Body of pancreas (tissue), 4 donors: ENCODE results near the gene YIF1B. TPM values are rescaled to one million over a fixed set of nuclear protein-coding genes. Genes with fewer than 3 reads are reported as not detected.

Source experiments
- ATAC-seq: fragments of 150-250 bp; one replicate; pipeline ENCODE4 v1.9.1; 2016
- DNase-seq, 4 donors: peaks; one replicate each; pipeline ENCODE4 v3.0.0-alpha.2; 2019
- H3K27ac ChIP-seq, 4 donors: fragments of 200-600 bp; sonication (generic); 1 replicate in 3 of 4; 2 replicates in 1 of 4; pipeline versions ENCODE4 v1.5.1 to v1.6.1; 2016 to 2019; ENCODE audit warnings: mild to moderate bottlenecking in 1 of 4, mixed read lengths in 1 of 4, moderate library complexity in 1 of 4
- H3K27me3 ChIP-seq, 2 donors: fragments of 200-600 bp; sonication (generic); one replicate each; pipeline ENCODE4 v1.6.0; 2016; ENCODE audit warnings: mild to moderate bottlenecking in 1 of 2
- H3K36me3 ChIP-seq, 2 donors: fragments of 200-600 bp; sonication (generic); replicated peaks in 1 of 2; 2 replicates each; pipeline ENCODE4 v1.5.1; 2016; ENCODE audit warnings: low read depth in 2 of 2; ENCODE audit not compliant: insufficient read depth in 1 of 2
- H3K4me1 ChIP-seq: fragments of 200-600 bp; sonication (generic); one replicate; pipeline ENCODE4 v1.6.0; 2016
- H3K4me3 ChIP-seq, 2 donors: fragments of 200-600 bp; sonication (generic); 1 replicate in 1 of 2; 2 replicates in 1 of 2; pipeline ENCODE4 v1.5.1; 2016 to 2019
- H3K9me3 ChIP-seq, 3 donors: fragments of 200-600 bp; sonication (generic); 1 replicate in 2 of 3; 2 replicates in 1 of 3; pipeline ENCODE4 v1.5.1; 2016
- CTCF ChIP-seq, 7 experiments: fragments of 450-650 bp in 4 of 7; fragments of 200-600 bp in 3 of 7; sonication (generic) in 3 of 7; IDR thresholded peaks; one replicate each; pipeline ENCODE4 v1.5.1; 2016 to 2019; ENCODE audit warnings: antibody characterized with exemption in 7 of 7
- POLR2A ChIP-seq, 3 donors: fragments of 450-650 bp; IDR thresholded peaks; one replicate each; pipeline ENCODE4 v1.6.1; 2016; ENCODE audit warnings: antibody characterized with exemption in 3 of 3, mild to moderate bottlenecking in 2 of 3
- WGBS, 2 donors: methylation state at CpG; one replicate each; pipeline ENCODE4 v1.1.5; 2017; 5-methylcytosine and 5-hydroxymethylcytosine counted together
- intact Hi-C: fragments of 100-400 bp; cut with DNase I; formaldehyde crosslinking; loops from one replicate; pipeline ENCODE4 v1.15.1; 2023
- total RNA-seq, 2 donors: library from RNA; depleted of rRNA; stranded (reverse); fragments of >200 nt; gene quantifications; one replicate each; pipeline ENCODE4 v1.1.0, GENCODE V29; 2016

YIF1B gene
- total RNA-seq, 2 donors from 2014 or later = 8.2 to 22.3 TPM

- intact Hi-C loops = loop anchor here (5.0 to 10.0 kb wide), 2 partner anchors 94 to 422 kb away; partner anchors contain the start of genes SIPA1L3 and WDR87
- WGBS, 2 donors = 40 to 93% methylated on average over 1 to 22 of the region's 22 CpGs
- TF ChIP-seq CTCF (IDR thresholded peaks at IDR 0.05) (no peak), POLR2A (IDR thresholded peaks at IDR 0.05) (no peak)
- Histone ChIP-seq H3K4me1 (peaks cover 5% of the 10 kb centered on the region), H3K27me3 (no peaks in the 10 kb centered on the region), H3K27ac (no peak overlapping the region), H3K36me3 (peaks cover 0 to 10% of the 10 kb centered on the region in 2 donors), H3K9me3 (no peaks in the 10 kb centered on the region), H3K4me3 (no peak overlapping the region)
- no peak for DNase-seq
- no peak for ATAC-seq
Measured at GRCh38 chr19:38326591-38326990, 10.8 kb upstream of the YIF1B start.

- ATAC-seq (no peak), DNase-seq (no peak)
- Histone ChIP-seq H3K4me3 (no peak overlapping the region), H3K9me3 (no peaks in the 10 kb centered on the region), H3K27me3 (no peaks in the 10 kb centered on the region), H3K27ac (no peak overlapping the region), H3K4me1 (peaks cover 21% of the 10 kb centered on the region), H3K36me3 (peaks cover 0 to 10% of the 10 kb centered on the region in 2 donors)
- TF ChIP-seq CTCF (IDR thresholded peaks at IDR 0.05) (no peak), POLR2A (IDR thresholded peaks at IDR 0.05) (no peak)
- intact Hi-C loops = loop anchor here (10.0 kb wide), 1 partner anchor 420 kb away; the partner anchor contains the start of genes SIPA1L3 and WDR87
- WGBS, 2 donors = 83 to 98% methylated on average over 4 of the region's 4 CpGs
Measured at GRCh38 chr19:38324431-38324830, 8.7 kb upstream of the YIF1B start.

GRCh38 chr19:38323291-38323690 lies 7.5 kb upstream of the YIF1B start:
- DNase-seq = no peak
- no peak overlapping the region for H3K27ac ChIP-seq
- peaks cover 32% of the 10 kb centered on the region for H3K4me1 ChIP-seq
- intact Hi-C loops = loop anchor here (10.0 kb wide), 1 partner anchor 418 kb away; the partner anchor contains the start of genes SIPA1L3 and WDR87
- no peaks in the 10 kb centered on the region for H3K27me3 ChIP-seq
- H3K4me3 ChIP-seq = no peak overlapping the region
- H3K36me3 ChIP-seq = peaks cover 0 to 10% of the 10 kb centered on the region in 2 donors
- no peak for TF ChIP-seq POLR2A (IDR thresholded peaks at IDR 0.05)
- TF ChIP-seq CTCF (IDR thresholded peaks at IDR 0.05) = no peak
- no peak for ATAC-seq
- no peaks in the 10 kb centered on the region for H3K9me3 ChIP-seq
- WGBS, 2 donors = 61 to 71% methylated on average over 7 of the region's 7 CpGs

GRCh38 chr19:38321646-38322196 lies 6.0 kb upstream of the YIF1B start:
- peaks cover 34% of the 10 kb centered on the region for H3K4me1 ChIP-seq
- DNase-seq (peak in 3 of 4 donors; percentile 27 to 50 (median 39)), ATAC-seq (no peak)
- no peaks in the 10 kb centered on the region for H3K9me3 ChIP-seq
- 26 to 31% methylated on average over 8 to 11 of the region's 11 CpGs for WGBS, 2 donors
- H3K36me3 ChIP-seq = peaks cover 0 to 2% of the 10 kb centered on the region in 2 donors
- H3K27me3 ChIP-seq = no peaks in the 10 kb centered on the region
- no peak overlapping the region for H3K4me3 ChIP-seq
- TF ChIP-seq POLR2A (IDR thresholded peaks at IDR 0.05) = no peak
- peak overlapping the region in 1 of 4 donors; percentile 79 for H3K27ac ChIP-seq
- intact Hi-C loops = loop anchor here (10.0 kb wide), 1 partner anchor 417 kb away; the partner anchor contains the start of genes SIPA1L3 and WDR87

- peak overlapping the region in 2 of 4 donors; percentile 54 to 79 for H3K27ac ChIP-seq
- H3K9me3 ChIP-seq = no peaks in the 10 kb centered on the region
- DNase-seq (no peak), ATAC-seq (no peak)
- H3K36me3 ChIP-seq = no peaks in the 10 kb centered on the region
- TF ChIP-seq POLR2A (IDR thresholded peaks at IDR 0.05) (no peak), CTCF (IDR thresholded peaks at IDR 0.05) (no peak)
- H3K4me1 ChIP-seq = peaks cover 40% of the 10 kb centered on the region
- whole genome bisulfite sequencing, 2 donors = 38 to 73% methylated on average over 3 of the region's 3 CpGs
- H3K27me3 ChIP-seq = no peaks in the 10 kb centered on the region
- intact Hi-C loops = loop anchor here (10.0 kb wide), 1 partner anchor 416 kb away; the partner anchor contains the start of genes SIPA1L3 and WDR87
- no peak overlapping the region for H3K4me3 ChIP-seq
Measured at GRCh38 chr19:38320969-38321339, 5.2 kb upstream of the YIF1B start.
